Ishikawa (cell line): ENCODE data around the gene EGFR.

ENCODE experiments used
- CREB1 ChIP-seq: IDR thresholded peaks from 2 replicates; pipeline ENCODE4 v1.6.1; 2012; ENCODE audit warnings: low read depth
- EGR1 ChIP-seq: IDR thresholded peaks from 2 replicates; pipeline ENCODE4 v1.6.1; 2012
- MAX ChIP-seq: IDR thresholded peaks from 2 replicates; pipeline ENCODE4 v1.6.1; 2012
- NFIC ChIP-seq: IDR thresholded peaks from 2 replicates; pipeline ENCODE4 v1.6.1; 2012
- RAD21 ChIP-seq: IDR thresholded peaks from 2 replicates; pipeline ENCODE4 v1.6.1; 2012; ENCODE audit warnings: low read depth
- REST ChIP-seq: IDR thresholded peaks from 2 replicates; pipeline ENCODE4 v1.6.1; 2012; ENCODE audit warnings: low read depth, mild to moderate bottlenecking
- TCF12 ChIP-seq: IDR thresholded peaks from 2 replicates; pipeline ENCODE4 v1.6.1; 2012; ENCODE audit warnings: low read depth

- TF ChIP-seq REST (no peak), EGR1 (no peak), NFIC (no peak), TCF12 (no peak), RAD21 (no peak), CREB1 (no peak), MAX (no peak)
These were observed 166.5 kb downstream of the EGFR start for GRCh38 chr7:55185321-55185802.
